Measurements from ENCODE around the gene RNF150.

RNF150 gene

GRCh38 chr4:141131723-141132071 is 1.6 kb downstream of the RNF150 start:
- DNase-seq, result peak in 1 of 2 experiments; percentile 32

GRCh38 chr4:141130947-141131605 is 2.2 kb downstream of the RNF150 start:
- DNase-seq, result peak in 1 of 2 experiments; percentile 24

GRCh38 chr4:141127884-141128283 is 5.4 kb downstream of the RNF150 start:
- no peak for DNase-seq

GRCh38 chr4:141126769-141127168 is 6.5 kb downstream of the RNF150 start:
- DNase-seq, result peak in 1 of 2 experiments; percentile 26

GRCh38 chr4:141124224-141124623 is 9.0 kb downstream of the RNF150 start:
- no peak for DNase-seq

GRCh38 chr4:141121768-141122454 is 11.4 kb downstream of the RNF150 start:
- DNase-seq, result no peak

GRCh38 chr4:141121101-141121500 is 12.2 kb downstream of the RNF150 start:
- no peak for DNase-seq

- no peak for DNase-seq
Observed at GRCh38 chr4:141120036-141120593, 13.2 kb downstream of the RNF150 start.

GRCh38 chr4:141119071-141119470 is 14.2 kb downstream of the RNF150 start:
- DNase-seq, result no peak

GRCh38 chr4:141118381-141118780 is 14.9 kb downstream of the RNF150 start:
- DNase-seq, result no peak

- DNase-seq, result no peak
Observed at GRCh38 chr4:141117935-141118334, 15.3 kb downstream of the RNF150 start.

- DNase-seq, result no peak
Observed at GRCh38 chr4:141109983-141110382, 23.3 kb downstream of the RNF150 start.

GRCh38 chr4:141107927-141108326 is 25.3 kb downstream of the RNF150 start:
- no peak for DNase-seq

- no peak for DNase-seq
Observed at GRCh38 chr4:141102367-141102766, 30.9 kb downstream of the RNF150 start.

GRCh38 chr4:141101511-141101910 is 31.8 kb downstream of the RNF150 start:
- DNase-seq, result no peak

- no peak for DNase-seq
Observed at GRCh38 chr4:141099326-141099725, 33.9 kb downstream of the RNF150 start.

- DNase-seq, result no peak
Observed at GRCh38 chr4:141098163-141098562, 35.1 kb downstream of the RNF150 start.

- no peak for DNase-seq
Observed at GRCh38 chr4:141090473-141090872, 42.8 kb downstream of the RNF150 start.

- no peak for DNase-seq
Observed at GRCh38 chr4:141081921-141082395, 51.3 kb downstream of the RNF150 start.

GRCh38 chr4:141080668-141081067 is 52.6 kb downstream of the RNF150 start:
- DNase-seq, result no peak

- DNase-seq, result no peak
Observed at GRCh38 chr4:141079393-141079930, 53.8 kb downstream of the RNF150 start.

GRCh38 chr4:141078871-141079270 is 54.4 kb downstream of the RNF150 start:
- no peak for DNase-seq

- DNase-seq, result peak in 1 of 2 experiments; percentile 19
Observed at GRCh38 chr4:141077611-141078225, 55.6 kb downstream of the RNF150 start.
